GM06990 (cell line): ENCODE measurements around the gene MARCOL.
"Not testable (repeated sequence)": the region's sequence is repeated elsewhere in the genome, so short reads cannot be mapped to it uniquely, and the experiment has no call there.

Experiments
- DNase-seq: peaks from one replicate; pipeline ENCODE4 v3.0.0-alpha.2; 2011; ENCODE audit not compliant: insufficient read length; ENCODE audit errors: extremely low read depth
- H3K27me3 ChIP-seq: replicated peaks from 2 replicates; pipeline ENCODE4 v1.6.0; 2011; ENCODE audit warnings: low read length; ENCODE audit not compliant: control insufficient read depth, insufficient read depth
- H3K36me3 ChIP-seq: 2 replicates; pipeline ENCODE4 v1.5.1; 2011; ENCODE audit warnings: low read length; ENCODE audit not compliant: control insufficient read depth, insufficient read depth
- H3K4me3 ChIP-seq: replicated peaks from 2 replicates; pipeline ENCODE4 v1.5.1; 2011; ENCODE audit warnings: low read depth, mild to moderate bottlenecking, control low read depth, low read length
- TF ChIP-seq, protein P1 (sequence below): IDR thresholded peaks from 2 replicates; pipeline ENCODE4 v1.5.1; 2011; ENCODE audit warnings: low read length, control low read depth, mild to moderate bottlenecking, inconsistent platforms; ENCODE audit not compliant: insufficient read depth, poor library complexity, severe bottlenecking

Gene MARCOL

GRCh38 chr5:148267962-148268361, 29.6 kb downstream of the MARCOL start:
- H3K4me3 ChIP-seq = no peak overlapping the region
- no peak for DNase-seq
- no peaks in the 10 kb centered on the region for H3K27me3 ChIP-seq
- TF ChIP-seq, protein P1, sequence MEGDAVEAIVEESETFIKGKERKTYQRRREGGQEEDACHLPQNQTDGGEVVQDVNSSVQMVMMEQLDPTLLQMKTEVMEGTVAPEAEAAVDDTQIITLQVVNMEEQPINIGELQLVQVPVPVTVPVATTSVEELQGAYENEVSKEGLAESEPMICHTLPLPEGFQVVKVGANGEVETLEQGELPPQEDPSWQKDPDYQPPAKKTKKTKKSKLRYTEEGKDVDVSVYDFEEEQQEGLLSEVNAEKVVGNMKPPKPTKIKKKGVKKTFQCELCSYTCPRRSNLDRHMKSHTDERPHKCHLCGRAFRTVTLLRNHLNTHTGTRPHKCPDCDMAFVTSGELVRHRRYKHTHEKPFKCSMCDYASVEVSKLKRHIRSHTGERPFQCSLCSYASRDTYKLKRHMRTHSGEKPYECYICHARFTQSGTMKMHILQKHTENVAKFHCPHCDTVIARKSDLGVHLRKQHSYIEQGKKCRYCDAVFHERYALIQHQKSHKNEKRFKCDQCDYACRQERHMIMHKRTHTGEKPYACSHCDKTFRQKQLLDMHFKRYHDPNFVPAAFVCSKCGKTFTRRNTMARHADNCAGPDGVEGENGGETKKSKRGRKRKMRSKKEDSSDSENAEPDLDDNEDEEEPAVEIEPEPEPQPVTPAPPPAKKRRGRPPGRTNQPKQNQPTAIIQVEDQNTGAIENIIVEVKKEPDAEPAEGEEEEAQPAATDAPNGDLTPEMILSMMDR = no peak
- H3K36me3 ChIP-seq = no peaks in the 10 kb centered on the region

DNA sequence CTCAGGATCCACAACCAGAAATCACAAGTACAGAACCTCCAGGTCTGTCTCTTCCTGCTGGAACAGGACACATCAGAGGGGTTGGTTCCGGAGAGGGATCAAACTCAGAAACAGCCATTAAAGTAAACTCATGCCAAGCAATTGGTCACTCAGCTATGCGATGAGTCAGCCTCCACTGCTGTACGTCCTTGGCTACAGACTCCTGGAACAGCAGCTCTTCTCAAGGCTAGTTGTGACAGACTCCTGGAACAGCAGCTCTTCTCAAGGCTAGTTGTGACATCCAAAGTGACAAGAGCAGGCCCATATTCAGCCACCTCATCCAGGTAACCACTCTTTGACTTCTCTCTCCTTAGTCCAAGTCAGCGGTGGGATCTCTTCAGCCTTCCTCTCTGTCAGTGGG, 30.2 kb downstream of the MARCOL start, which contains the start of gene SPINK13:
SPINK13 (plus strand) TSS at position 229 of the 400 bp plus-strand sequence. CDS start 1,279 bp downstream, outside the sequence.
- H3K4me3 ChIP-seq = no peak within 1 kb of the TSS
- DNase-seq = no peak
- H3K36me3 ChIP-seq = no peaks in the 10 kb centered on the region
- no peaks in the 10 kb centered on the region for H3K27me3 ChIP-seq
- TF ChIP-seq, protein P1 = no peak

GRCh38 chr5:148275129-148275528, 36.8 kb downstream of the MARCOL start:
- not testable (repeated sequence) for DNase-seq, H3K36me3 ChIP-seq, H3K4me3 ChIP-seq, H3K27me3 ChIP-seq

DNA sequence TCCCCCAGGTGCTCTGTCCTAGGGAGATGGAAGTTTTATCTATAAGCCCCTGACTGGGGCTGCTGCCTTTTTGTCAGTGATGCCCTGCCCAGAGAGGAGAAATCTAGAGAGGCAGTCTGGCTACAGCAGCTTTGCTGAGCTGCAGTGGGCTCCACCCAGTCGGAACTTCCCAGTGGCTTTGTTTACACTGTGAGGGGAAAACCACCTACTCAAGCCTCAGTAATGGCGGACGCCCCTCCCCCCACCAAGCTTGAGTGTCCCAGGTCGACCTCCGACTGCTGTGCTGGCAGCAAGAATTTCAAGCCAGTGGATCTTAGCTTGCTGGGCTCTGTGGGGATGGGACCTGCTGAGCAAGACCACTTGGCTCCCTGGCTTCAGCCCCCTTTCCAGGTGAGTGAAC, 42.6 kb downstream of the MARCOL start:
- not testable (repeated sequence) for H3K4me3 ChIP-seq, H3K27me3 ChIP-seq, H3K36me3 ChIP-seq
- DNase-seq = peak; percentile 16

- not testable (repeated sequence) for H3K36me3 ChIP-seq, H3K4me3 ChIP-seq, DNase-seq, H3K27me3 ChIP-seq
These were observed 43.0 kb downstream of the MARCOL start for GRCh38 chr5:148281336-148281735.

- Histone ChIP-seq H3K4me3 (no peak overlapping the region), H3K36me3 (no peaks in the 10 kb centered on the region), H3K27me3 (no peaks in the 10 kb centered on the region)
- TF ChIP-seq, protein P1 = peak; percentile 37
- no peak for DNase-seq
These were observed 52.2 kb downstream of the MARCOL start for GRCh38 chr5:148290271-148291195.
